GM19351 (cell line): ENCODE results near the gene MRPL51.
"Not testable (repeated sequence)": the region's sequence is repeated elsewhere in the genome, so short reads cannot be mapped to it uniquely, and the experiment has no call there.

ENCODE experiments used
- ATAC-seq: cut with Tn5 transposase; IDR thresholded peaks from one replicate; pipeline ENCODE4 v1.9.1; 2021; ENCODE audit warnings: mild to moderate bottlenecking, moderate library complexity; ENCODE audit not compliant: unreplicated experiment

Gene MRPL51

DNA sequence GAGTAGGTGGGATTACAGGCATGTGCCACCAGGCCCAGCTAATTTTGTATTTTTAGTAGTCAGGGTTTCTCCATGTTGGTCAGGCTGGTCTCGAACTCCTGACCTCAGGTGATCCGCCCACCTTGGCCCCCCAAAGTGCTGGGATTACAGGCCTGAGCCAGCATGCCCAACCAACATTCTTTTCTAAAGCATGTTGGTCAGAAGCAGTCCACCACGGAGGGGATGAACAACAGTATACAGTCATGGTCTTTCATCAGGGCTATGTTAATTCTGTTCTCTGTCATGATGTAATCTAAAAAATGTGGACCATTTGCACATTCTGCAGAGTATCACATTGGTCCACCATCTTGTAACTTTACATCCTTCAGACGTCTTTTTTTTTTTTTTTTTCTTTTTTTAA lies 3.6 kb downstream of the MRPL51 start:
- no peak for ATAC-seq

DNA sequence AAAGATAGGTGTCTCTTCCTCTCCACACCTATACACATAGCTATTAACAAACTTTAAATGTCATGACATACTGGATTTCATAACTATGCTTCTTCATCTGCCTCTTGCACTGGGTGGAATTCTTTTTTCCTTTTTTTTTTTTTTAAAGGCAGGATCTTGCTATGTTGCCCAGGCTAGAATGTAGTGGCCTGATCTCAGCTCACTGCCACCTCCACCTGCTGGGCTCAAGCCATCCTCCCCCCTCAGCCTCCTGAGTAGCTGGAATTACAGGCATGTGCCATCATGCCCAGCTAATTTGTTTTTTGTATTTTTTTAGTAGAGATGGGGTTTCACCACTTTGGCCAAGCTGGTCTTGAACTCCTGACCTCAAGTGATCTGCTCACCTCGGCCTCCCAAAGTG lies 4.8 kb downstream of the MRPL51 start:
- no peak for ATAC-seq

DNA sequence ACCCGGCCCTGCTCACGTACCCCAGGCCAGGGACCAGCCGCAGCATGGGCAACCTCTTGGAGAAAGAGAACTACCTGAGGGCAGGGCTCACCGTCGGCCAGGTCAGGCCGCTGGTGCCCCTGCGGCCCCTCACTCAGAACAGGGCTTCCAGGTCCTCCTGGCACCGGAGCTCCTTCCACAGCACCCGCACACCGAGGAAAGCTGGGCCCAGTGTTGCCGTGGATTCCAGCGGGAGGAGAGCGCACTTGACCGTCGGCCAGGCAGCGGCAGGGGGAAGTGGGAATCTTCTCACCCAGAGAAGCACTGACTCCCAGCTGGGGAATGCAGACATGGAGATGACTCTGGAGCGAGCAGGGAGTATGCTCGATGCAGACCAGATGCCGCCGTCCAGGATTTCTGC lies 14.6 kb downstream of the MRPL51 start:
- no peak for ATAC-seq

DNA sequence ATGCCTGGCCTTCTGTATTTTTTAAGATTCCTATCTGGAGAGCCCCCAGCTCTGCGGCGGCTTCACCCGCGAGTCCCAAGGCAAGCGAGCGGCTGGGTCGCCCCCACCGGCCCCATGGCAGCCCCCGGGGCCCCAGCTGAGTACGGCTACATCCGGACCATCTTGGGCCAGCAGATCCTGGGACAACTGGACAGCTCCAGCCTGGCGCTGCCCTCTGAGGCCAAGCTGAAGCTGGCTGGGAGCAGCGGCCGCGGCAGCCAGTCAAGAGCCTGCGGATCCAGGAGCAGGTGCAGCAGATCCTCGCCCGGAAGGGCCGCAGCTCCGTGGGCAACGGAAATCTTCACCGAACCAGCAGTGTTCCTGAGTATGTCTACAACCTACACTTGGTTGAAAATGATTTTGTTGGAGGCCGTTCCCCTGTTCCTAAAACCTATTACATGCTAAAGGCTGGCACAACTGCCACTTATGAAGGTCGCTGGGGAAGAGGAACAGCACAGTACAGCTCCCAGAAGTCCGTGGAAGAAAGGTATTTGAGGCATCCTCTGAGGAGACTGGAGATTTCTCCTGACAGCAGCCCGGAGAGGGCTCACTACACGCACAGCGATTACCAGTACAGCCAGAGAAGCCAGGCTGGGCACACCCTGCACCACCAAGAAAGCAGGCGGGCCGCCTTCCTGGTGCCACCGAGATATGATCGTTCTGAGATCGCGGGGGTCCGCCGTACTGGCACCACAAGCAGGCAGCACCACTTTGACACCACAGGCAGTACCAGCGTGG lies 15.3 kb downstream of the MRPL51 start:
- not testable (repeated sequence) for ATAC-seq

DNA sequence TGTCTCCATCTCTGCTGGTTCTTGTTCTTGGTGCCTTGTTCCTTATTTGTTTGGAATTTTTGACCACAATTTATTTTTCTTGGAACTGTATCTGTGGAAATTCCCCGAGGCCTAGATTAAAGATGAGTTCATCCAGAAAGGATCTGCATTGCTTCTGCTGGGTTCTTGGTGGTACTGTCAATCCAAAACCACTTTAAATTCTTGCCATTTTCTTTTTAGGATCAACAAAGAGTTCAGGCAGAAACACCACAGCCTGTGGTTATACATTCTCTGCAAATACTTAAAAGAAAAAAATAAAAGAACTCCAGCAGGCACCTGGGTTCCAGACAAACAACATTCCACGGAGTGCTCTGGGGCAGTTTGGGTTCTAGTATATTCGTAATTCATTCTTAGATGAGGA lies 16.6 kb downstream of the MRPL51 start:
- ATAC-seq = no peak

DNA sequence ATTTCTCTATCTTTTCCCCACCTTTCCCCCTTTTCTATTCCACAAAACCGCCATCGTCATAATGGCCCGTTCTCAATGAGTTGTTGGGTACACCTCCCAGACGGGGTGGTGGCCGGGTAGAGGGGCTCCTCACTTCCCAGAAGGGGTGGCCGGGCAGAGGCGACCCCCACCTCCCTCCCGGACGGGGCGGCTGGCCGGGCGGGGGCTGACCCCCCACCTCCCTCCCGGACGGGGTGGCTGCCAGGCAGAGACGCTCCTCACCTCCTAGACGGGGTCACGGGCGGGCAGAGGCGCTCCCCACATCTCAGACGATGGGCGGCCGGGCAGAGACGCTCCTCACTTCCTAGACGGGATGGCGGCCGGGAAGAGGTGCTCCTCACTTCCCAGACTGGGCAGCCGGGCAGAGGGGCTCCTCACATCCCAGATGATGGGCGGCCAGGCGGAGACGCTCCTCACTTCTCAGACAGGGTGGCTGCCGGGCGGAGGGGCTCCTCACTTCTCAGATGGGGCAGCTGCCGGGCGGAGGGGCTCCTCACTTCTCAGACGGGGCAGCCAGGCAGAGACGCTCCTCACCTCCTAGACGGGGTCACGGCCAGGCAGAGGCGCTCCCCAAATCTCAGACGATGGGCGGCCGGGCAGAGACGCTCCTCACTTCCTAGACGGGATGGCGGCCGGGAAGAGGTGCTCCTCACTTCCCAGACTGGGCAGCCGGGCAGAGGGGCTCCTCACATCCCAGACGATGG lies 17.7 kb downstream of the MRPL51 start:
- not testable (repeated sequence) for ATAC-seq

DNA sequence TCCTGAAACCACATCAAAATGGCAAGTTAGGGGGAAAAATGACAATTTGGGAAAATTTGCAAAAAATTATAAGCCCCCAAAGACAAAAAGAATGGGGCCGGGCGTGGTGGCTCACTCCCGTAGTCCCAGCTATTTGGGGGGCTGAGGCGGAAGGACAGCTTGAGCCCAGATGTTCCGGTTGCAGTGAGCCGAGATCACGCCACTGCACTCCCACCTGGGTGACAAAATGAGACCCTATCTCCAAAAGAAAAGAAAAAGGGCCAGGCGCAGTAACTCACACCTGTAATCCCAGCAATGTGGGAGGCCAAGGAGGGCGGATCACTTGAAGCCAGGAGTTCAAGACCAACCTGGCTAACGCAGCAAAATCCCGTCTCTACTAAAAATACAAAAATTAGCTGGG lies 20.6 kb downstream of the MRPL51 start:
- ATAC-seq = no peak

DNA sequence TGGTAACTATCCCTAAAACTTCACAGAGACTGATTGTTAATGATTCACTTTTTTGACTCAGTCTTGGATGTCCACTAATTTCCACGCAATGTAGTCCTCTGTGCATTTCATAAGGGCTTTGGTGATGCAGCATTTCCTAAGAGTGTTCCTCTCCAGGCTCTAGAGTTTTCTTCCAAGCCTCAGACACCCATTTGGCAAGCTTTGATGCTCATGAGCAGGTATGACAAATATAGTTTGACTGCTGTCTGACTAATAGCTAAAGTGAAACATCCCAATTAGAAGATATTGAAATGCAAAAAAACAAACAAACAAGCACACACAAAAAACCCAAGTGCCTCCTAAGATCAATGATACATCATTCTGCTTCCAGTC lies 21.1 kb downstream of the MRPL51 start:
- ATAC-seq = no peak

DNA sequence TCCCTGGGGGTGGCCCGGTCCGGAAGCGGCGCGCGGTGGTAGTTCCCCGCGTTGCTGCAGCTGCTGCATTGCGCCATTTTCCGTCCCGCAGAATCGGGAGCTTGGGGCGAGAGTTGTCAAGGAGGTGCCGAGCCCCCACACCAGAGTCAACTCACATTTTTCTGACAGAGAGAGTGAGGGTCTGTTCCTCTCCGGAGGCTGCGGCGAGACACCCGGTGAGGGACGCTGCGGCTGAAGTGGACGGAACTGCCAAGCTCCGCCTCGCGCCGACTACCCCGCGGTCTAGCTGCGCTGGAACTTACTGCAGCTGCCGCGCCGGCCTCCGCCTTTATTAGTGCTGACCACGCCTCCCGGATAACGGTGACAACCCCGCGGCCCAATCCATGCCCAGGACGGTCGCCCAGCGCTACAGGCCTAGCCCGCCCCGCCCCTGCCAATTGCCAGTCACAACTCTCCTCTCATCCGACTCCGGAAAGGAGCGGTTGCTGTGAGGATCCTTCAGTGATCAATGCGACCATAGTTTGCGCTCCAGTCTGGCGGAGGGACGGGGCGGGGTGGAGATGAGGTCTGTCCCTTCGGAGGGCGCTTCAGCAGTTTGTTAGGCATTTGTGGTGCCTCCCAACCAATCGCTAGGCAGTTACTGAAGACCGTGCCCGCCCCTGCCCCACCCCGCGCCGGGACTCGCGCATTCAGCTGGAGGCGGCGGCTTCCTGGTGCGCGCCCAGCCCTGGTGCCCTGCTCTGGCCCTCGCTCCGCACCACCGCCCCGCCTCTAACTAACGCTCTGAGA lies 22.5 kb downstream of the MRPL51 start, which contains the start of gene VAMP1:
TSS of gene VAMP1 (minus strand) at position 303 of the 789 bp plus-strand sequence. CDS start at position 157, 146 bp downstream.
- ATAC-seq = peak; percentile 88

DNA sequence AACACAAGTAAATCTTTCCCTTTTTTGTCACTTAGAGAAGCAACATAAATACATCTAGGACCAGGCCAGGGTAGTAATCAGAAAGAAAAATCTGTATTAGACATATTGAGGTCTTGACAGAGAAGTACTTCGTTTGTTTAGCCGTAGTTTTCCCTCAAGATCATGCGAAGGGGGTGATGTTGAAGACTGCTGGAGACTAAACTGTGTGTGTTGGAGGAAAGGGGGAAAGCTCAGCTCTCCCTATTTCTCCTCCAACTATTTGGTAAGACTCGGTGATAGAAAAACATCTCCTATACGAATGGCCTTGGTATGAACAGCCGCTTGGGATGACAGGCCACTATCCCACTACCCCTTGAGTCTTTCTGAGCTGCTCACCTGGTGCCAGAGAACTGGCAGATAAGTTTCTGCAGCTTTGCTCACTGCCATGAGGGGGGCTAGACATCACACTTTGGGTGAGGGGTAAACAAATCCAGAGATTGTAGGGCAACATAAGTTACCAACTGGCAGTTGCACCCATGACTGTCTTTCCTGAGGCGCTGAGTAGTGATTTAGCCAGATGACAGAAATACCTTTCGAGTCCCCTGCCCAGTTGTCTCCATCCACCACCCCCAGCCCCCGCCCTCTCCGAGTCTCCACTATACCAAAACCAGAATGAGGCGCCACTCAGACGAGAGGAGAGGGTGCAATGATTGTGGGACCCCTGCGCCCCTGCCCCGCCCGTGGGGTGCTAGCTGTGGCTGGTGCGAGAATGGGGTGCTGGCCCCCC lies 23.3 kb downstream of the MRPL51 start:
- ATAC-seq = no peak

DNA sequence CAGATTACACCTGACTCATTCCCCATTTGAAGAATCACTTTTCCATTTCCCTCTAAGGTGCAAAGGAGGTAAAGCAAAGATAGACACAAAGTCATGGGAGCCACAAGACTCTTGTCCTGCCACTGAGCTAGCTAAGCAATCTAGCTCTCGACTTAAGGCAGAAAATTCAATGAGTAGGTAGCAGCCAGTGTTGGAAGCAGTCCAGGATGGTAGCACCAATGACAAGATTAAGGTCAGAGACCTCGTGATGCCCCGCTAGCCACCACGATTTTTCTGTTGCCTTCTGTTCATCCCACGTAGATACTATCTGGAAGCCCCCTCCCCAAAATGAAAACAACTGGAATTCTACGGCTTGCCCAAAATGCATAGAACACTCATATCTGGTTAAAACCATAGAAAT lies 24.0 kb downstream of the MRPL51 start:
- ATAC-seq = no peak

DNA sequence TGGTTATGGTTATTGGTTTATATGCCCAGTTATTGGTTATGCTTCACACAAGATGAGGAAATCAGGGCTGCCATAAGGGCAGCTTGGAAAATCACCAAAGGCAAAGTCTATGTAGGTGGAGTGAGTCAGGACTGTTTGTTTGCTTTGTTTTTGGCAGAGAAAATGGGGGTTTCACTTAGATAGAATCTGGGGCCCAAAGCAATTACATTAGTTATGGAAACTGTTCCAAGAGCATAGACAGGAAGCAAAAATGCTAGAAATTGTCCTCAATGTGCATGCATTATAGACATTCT lies 24.8 kb downstream of the MRPL51 start:
- no peak for ATAC-seq

DNA sequence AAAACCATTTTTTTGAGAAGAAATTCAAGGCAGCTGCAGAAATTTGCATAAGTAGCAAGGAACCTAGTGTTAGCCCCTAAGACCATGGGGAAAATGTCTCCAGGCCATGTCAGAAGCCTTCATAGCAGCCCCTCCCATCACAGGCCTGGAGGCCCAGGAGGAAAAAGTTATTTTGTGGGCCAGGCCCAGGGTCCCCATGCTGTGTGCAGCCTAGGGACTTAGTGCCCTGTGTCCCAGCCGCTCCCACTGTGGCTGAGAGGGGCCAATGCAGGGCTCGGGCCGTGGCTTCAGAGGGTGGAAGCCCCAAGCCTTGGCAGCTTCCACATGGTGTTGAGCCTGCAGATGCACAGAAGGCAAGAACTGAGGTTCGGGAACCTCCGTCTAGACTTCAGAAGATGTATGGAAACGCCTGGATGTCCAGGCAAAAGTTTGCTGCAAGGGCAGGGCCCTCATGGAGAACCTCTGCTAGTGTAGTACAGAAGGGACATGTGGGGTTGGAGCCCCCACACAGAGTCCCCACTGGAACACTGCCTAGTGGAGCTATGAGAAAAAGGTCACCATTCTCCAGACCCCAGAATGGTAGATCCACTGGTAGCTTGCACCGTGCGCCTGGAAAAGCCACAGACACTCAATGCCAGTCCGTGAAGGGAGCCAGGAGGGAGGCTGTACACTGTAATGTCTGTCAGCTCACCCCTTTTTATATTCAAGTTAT lies 25.3 kb downstream of the MRPL51 start:
- not testable (repeated sequence) for ATAC-seq

DNA sequence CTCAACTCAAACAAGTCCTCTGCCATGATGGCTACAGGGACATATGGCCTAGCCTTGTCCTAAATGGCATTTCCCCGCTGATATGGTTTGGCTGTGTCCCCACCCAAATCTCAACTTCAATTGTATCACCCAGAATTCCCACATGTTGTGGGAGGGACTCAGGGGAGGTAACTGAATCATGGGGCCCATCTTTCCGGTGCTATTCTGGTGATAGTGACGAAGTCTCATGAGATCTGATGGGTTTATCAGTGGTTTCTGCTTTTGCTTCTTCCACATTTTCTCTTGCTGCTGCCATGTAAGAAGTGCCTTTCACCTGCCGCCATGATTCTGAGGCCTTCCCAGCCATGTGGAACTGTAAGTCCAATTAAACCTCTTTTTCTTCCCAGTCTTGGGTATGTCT lies 26.3 kb downstream of the MRPL51 start:
- ATAC-seq = not testable (repeated sequence)

DNA sequence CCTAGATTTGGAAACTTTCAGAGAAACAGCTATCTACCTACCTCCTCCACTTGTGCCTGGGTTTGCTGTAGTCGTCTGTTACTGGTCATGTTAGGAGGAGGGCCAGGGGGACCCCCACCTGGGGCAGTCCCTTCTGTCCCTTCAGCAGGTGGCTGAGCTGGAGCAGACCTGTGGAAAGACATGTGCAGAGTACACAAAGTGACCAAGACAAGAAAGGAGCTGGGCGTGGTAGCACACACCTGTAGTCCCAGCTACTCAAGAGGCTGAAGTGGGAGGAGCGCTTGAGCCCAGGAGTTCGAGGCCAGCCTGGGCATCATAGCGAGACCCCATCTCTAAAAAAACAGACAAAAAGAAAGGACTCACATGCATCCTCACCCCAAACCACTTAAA lies 26.9 kb downstream of the MRPL51 start:
- ATAC-seq = no peak

DNA sequence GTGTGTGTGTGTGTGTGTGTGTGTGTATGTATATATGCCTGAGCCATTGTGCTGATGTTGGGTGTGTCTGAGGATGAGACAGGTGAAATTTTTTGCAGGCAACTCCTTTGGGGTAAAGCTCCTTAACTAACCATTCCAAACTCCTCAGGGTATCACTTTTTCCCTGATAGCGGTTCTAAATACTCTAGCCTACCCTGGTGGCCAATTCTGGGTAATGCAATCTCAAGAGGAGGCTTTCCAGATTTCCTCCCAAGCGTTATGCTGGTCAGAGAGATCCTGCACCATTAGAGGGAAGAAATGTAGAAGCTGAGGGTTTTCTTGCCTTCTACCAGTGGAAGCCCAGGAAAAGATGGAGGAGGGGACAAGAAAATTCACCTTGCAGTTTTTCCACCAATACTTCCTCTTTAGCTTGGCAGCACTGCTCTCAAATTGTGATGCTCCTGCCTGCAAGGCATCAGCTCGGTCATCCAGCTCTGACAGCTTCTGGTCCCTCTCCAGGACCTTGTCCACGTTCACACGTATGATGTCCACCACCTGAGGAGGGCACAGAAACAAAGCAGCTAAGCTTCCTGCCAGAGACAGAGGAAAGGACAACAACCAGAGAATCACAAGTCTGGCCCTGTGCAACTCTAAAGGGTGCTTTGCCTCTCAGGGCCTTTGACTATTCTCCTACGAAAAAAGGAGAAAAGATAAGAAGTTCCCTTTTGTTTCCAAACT lies 27.4 kb downstream of the MRPL51 start:
- ATAC-seq = no peak

DNA sequence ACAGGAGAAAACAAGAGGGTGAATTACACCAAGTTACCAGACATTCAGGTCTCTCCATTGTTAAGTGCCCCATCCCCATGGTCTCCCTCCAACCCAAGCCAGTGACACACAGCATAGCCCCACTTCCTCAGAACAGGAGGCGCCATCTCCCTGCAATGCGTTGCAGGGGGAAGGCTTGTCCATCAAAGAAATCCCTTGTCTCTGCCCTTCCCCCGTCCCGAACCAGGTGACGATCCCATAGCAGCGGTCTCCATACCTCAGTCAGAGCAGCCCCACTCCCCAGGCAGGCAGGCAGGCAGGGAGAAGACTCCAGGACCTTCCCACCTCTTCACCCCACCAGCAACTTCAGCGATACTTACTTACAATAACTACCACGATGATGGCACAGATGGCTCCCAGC lies 28.5 kb downstream of the MRPL51 start:
- no peak for ATAC-seq

DNA sequence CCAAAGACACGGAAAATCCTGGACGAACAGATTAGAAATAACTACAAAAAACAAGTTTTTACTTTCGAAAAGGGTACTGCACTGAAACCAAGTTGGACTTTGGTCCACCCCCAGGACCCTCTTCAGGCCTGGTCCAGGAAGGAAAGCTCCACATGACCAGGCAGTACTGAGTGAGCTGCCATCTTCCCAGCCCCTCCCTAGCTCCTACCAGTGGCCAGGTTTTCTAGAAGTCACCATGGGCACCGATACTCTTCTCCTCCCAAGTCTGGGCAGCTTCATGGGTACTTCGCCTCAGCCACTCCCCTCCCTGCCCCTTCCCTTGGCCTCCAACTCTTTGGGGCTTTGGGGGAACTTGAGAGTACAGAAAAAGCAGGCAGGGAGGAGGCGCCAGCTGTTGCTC lies 29.2 kb downstream of the MRPL51 start:
- no peak for ATAC-seq

DNA sequence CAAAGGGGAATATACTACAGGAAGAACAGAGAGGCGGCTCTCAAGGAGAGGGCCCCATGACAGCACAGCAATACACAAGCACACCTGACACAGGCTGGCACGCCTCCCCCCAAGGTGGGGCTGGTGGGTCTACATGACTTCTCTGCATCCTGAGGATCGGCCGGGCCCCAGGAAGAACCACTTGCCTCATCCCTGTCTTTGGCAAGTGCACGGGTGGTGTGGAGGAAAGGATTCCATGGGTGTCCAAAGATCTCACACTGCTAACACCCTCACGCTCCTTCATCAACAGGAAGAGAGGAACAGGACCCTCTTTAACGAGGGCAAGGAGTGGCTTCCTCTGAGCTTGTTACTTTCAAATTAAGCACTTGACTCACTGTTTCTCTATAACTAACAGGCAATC lies 29.8 kb downstream of the MRPL51 start:
- no peak for ATAC-seq
